Measurements from ENCODE around the gene SNX7.

DNA sequence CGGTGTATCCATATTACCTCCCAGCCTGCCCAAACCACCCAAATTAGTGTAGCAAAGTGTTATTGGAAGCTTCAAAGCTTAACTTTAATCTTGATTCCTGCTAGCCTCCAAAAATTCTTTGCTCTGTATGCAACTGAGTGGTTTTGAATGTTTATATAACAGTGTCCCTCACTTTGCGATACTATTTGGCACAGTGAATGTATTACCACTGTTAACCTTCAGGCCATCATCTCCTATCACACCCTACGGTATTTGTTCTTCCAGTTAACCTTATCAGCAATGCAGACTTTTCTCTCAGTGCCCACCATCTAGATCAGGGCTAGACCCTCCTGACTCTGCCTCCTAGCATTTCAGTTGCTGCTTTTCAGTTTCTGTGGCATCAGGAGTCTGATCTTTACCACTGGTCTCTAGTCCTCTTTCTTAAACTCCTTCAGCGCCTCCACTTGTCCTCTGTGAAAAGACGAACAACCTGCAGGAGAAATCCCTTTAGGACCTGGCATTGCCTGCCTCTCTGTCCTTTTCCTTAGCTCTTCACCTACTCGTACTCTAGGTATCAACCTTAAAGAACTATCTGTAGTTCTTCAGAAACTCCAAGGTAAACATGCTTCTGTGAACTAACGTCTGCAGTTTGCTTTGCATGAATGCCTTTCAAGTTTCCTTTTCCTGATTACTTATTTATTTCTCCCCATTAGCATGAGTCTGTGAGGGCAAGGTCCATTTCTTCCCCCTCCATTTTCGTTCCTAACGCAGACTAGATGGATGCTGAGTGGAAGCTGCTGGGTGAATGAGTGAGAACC is 71.7 kb downstream of the SNX7 start:
- TF ChIP-seq, protein P1, sequence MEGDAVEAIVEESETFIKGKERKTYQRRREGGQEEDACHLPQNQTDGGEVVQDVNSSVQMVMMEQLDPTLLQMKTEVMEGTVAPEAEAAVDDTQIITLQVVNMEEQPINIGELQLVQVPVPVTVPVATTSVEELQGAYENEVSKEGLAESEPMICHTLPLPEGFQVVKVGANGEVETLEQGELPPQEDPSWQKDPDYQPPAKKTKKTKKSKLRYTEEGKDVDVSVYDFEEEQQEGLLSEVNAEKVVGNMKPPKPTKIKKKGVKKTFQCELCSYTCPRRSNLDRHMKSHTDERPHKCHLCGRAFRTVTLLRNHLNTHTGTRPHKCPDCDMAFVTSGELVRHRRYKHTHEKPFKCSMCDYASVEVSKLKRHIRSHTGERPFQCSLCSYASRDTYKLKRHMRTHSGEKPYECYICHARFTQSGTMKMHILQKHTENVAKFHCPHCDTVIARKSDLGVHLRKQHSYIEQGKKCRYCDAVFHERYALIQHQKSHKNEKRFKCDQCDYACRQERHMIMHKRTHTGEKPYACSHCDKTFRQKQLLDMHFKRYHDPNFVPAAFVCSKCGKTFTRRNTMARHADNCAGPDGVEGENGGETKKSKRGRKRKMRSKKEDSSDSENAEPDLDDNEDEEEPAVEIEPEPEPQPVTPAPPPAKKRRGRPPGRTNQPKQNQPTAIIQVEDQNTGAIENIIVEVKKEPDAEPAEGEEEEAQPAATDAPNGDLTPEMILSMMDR (IDR thresholded peaks at IDR 0.05): no peak
- TF ChIP-seq POLR2A (IDR thresholded peaks at IDR 0.05) (no peak), POLR2AphosphoS5 (IDR thresholded peaks at IDR 0.05) (no peak), EP300 (IDR thresholded peaks at IDR 0.05; ENCODE audit: low read depth) (no peak)
